Neural progenitor cell (in vitro differentiated cells): ENCODE results near the gene BEND6. TPM values are rescaled to one million over a fixed set of nuclear protein-coding genes. Genes with fewer than 3 reads are reported as not detected.

Experiments used
- DNase-seq: peaks from one replicate; pipeline ENCODE4 v3.0.0-alpha.2; 2016; ENCODE audit warnings: low spot score
- H2AFZ ChIP-seq: fragments of 200-600 bp; sonication (generic); replicated peaks from 2 replicates; pipeline ENCODE4 v1.6.1; 2016; ENCODE audit warnings: antibody characterized with exemption
- H3F3A ChIP-seq: fragments of 200-600 bp; sonication (generic); 2 replicates; pipeline ENCODE4 v1.6.1; 2016; ENCODE audit warnings: antibody characterized with exemption, low read depth
- H3K27ac ChIP-seq: fragments of 200-600 bp; sonication (generic); 2 replicates; pipeline ENCODE4 v1.5.1; 2016; ENCODE audit warnings: mild to moderate bottlenecking
- H3K27me3 ChIP-seq: fragments of 200-600 bp; sonication (generic); 2 replicates; pipeline ENCODE4 v1.6.1; 2016; ENCODE audit warnings: mild to moderate bottlenecking, moderate library complexity
- H3K36me3 ChIP-seq: fragments of 200-600 bp; sonication (generic); 2 replicates; pipeline ENCODE4 v1.5.1; 2016
- H3K4me1 ChIP-seq: fragments of 200-600 bp; sonication (generic); 2 replicates; pipeline ENCODE4 v1.6.1; 2016; ENCODE audit warnings: mixed run types
- H3K4me2 ChIP-seq: fragments of 200-600 bp; sonication (generic); 2 replicates; pipeline ENCODE4 v1.6.1; 2016
- H3K4me3 ChIP-seq: fragments of 200-600 bp; sonication (generic); 2 replicates; pipeline ENCODE4 v1.5.1; 2016
- H3K79me2 ChIP-seq: fragments of 200-600 bp; sonication (generic); 2 replicates; pipeline ENCODE4 v1.6.1; 2016; ENCODE audit warnings: low read depth
- H3K9ac ChIP-seq: fragments of 200-600 bp; sonication (generic); 2 replicates; pipeline ENCODE4 v1.6.1; 2016
- H3K9me3 ChIP-seq: fragments of 200-600 bp; sonication (generic); 2 replicates; pipeline ENCODE4 v1.5.1; 2016; ENCODE audit warnings: low read depth
- H4K20me1 ChIP-seq: fragments of 200-600 bp; sonication (generic); 2 replicates; pipeline ENCODE4 v1.6.1; 2016; ENCODE audit warnings: low read depth
- H3K27ac Mint-ChIP-seq: 3 replicates; pipeline ENCODE4 v1.8.0; 2021; ENCODE audit warnings: mixed read lengths
- H3K27me3 Mint-ChIP-seq: 2 replicates; pipeline ENCODE4 v1.8.0; 2022; ENCODE audit warnings: low read depth, mild to moderate bottlenecking, inconsistent platforms, moderate library complexity, mixed read lengths; ENCODE audit not compliant: insufficient read depth
- H3K36me3 Mint-ChIP-seq: 3 replicates; pipeline ENCODE4 v1.8.0; 2021; ENCODE audit warnings: mixed read lengths
- H3K4me1 Mint-ChIP-seq: 3 replicates; pipeline ENCODE4 v1.8.0; 2021; ENCODE audit warnings: mixed read lengths
- H3K4me3 Mint-ChIP-seq: 3 replicates; pipeline ENCODE4 v1.8.0; 2021; ENCODE audit warnings: mild to moderate bottlenecking, moderate library complexity, mixed read lengths
- H3K9me3 Mint-ChIP-seq: 3 replicates; pipeline ENCODE4 v1.8.0; 2020; ENCODE audit warnings: mixed read lengths
- EZH2 ChIP-seq: fragments of 200-600 bp; sonication (generic); IDR thresholded peaks from 2 replicates; pipeline ENCODE4 v1.6.1; 2017; ENCODE audit warnings: antibody characterized with exemption, mild to moderate bottlenecking, moderate library complexity
- EZH2phosphoT487 ChIP-seq: fragments of 200-600 bp; sonication (generic); IDR thresholded peaks from 2 replicates; pipeline ENCODE4 v1.6.1; 2017; ENCODE audit warnings: antibody characterized with exemption
- total RNA-seq: library from RNA; depleted of rRNA; stranded (reverse); fragments of >200 nt; gene quantifications from 2 replicates; pipeline ENCODE4 v1.2.3, GENCODE V29; 2015; ENCODE audit warnings: low replicate concordance
- TF ChIP-seq, protein P1 (sequence below): fragments of 200-600 bp; sonication (generic); IDR thresholded peaks from 2 replicates; pipeline ENCODE4 v1.5.1; 2017; ENCODE audit warnings: antibody characterized with exemption, mild to moderate bottlenecking

BEND6 gene
- total RNA-seq, 1 donor from 2014 or later, result 2.4 TPM

GRCh38 chr6:56959938-56960337 is 5.0 kb downstream of the BEND6 start:
- H3K27me3 ChIP-seq, result peaks cover 15% of the 10 kb centered on the region
- peaks cover 11% of the 10 kb centered on the region for H3K4me1 ChIP-seq
- H3K79me2 ChIP-seq, result no peaks in the 10 kb centered on the region
- H3K27ac Mint-ChIP-seq, result no peak overlapping the region
- peaks cover 8% of the 10 kb centered on the region for H3K27me3 Mint-ChIP-seq
- H2AFZ ChIP-seq, result no peak overlapping the region
- TF ChIP-seq, protein P1, sequence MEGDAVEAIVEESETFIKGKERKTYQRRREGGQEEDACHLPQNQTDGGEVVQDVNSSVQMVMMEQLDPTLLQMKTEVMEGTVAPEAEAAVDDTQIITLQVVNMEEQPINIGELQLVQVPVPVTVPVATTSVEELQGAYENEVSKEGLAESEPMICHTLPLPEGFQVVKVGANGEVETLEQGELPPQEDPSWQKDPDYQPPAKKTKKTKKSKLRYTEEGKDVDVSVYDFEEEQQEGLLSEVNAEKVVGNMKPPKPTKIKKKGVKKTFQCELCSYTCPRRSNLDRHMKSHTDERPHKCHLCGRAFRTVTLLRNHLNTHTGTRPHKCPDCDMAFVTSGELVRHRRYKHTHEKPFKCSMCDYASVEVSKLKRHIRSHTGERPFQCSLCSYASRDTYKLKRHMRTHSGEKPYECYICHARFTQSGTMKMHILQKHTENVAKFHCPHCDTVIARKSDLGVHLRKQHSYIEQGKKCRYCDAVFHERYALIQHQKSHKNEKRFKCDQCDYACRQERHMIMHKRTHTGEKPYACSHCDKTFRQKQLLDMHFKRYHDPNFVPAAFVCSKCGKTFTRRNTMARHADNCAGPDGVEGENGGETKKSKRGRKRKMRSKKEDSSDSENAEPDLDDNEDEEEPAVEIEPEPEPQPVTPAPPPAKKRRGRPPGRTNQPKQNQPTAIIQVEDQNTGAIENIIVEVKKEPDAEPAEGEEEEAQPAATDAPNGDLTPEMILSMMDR, result no peak
- no peak for TF ChIP-seq EZH2
- no peak for TF ChIP-seq EZH2phosphoT487
- H3K36me3 ChIP-seq, result no peaks in the 10 kb centered on the region
- H3K9me3 Mint-ChIP-seq, result no peaks in the 10 kb centered on the region
- no peak overlapping the region for H3K4me2 ChIP-seq
- DNase-seq, result no peak
- peaks cover 7% of the 10 kb centered on the region for H3K4me1 Mint-ChIP-seq
- H3F3A ChIP-seq, result peaks cover 11% of the 10 kb centered on the region
- no peak overlapping the region for H3K4me3 Mint-ChIP-seq
- no peak overlapping the region for H3K27ac ChIP-seq
- no peaks in the 10 kb centered on the region for H3K9me3 ChIP-seq
- no peaks in the 10 kb centered on the region for H3K36me3 Mint-ChIP-seq
- H3K9ac ChIP-seq, result no peak overlapping the region
- H3K4me3 ChIP-seq, result no peak overlapping the region
- no peaks in the 10 kb centered on the region for H4K20me1 ChIP-seq

DNA sequence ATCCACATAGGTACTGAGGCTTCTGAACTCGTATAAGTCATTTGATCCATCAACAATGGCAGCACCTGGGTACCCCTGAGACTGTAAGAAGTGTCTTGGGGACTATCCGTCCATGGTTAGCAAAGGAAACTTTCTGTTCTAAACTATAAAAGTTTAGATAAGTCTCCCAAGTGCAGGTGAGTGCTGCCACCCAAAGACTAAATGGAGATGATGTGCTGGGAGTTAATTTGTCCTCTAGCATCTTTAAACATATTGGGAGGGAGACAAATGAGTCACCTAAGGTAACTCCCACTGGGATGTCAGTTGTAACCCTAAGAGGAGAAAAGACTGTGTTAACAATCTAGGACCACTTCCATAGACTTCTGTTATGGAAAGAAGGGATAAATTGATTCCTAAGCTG is 6.2 kb downstream of the BEND6 start:
- TF ChIP-seq, protein P1, result no peak
- no peak for TF ChIP-seq EZH2
- TF ChIP-seq EZH2phosphoT487, result no peak
- H3K79me2 ChIP-seq, result no peaks in the 10 kb centered on the region
- no peaks in the 10 kb centered on the region for H3K9me3 ChIP-seq
- H4K20me1 ChIP-seq, result no peaks in the 10 kb centered on the region
- peaks cover 5% of the 10 kb centered on the region for H3K4me1 ChIP-seq
- no peak overlapping the region for H3K4me3 ChIP-seq
- no peak overlapping the region for H3K4me2 ChIP-seq
- H3K27me3 Mint-ChIP-seq, result peaks cover 6% of the 10 kb centered on the region
- DNase-seq, result no peak
- no peaks in the 10 kb centered on the region for H3K4me1 Mint-ChIP-seq
- no peaks in the 10 kb centered on the region for H3K36me3 ChIP-seq
- H3K27ac ChIP-seq, result no peak overlapping the region
- H3K27me3 ChIP-seq, result peaks cover 8% of the 10 kb centered on the region
- H3F3A ChIP-seq, result peaks cover 2% of the 10 kb centered on the region
- H3K4me3 Mint-ChIP-seq, result no peak overlapping the region
- no peak overlapping the region for H3K27ac Mint-ChIP-seq
- no peaks in the 10 kb centered on the region for H3K9me3 Mint-ChIP-seq
- no peaks in the 10 kb centered on the region for H3K36me3 Mint-ChIP-seq
- no peak overlapping the region for H3K9ac ChIP-seq
- H2AFZ ChIP-seq, result no peak overlapping the region

DNA sequence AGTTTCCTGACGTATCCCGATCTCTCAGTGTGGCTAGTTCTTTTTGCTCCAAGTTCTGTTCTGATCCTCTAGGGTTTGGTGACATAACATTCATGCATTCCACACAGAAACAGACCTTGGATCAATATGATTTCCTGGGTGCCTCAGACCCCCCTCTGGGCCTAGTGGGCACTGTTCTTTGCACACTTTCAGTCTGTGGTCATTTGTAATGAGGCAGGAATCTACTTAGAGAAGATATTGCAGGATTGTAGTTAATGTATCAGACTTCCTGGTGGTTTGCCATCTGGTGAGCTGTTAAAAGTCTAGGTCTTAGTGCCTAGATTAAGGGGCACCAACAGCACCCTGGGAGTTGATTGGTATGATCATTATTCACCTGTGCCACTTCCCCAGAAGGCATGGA is 7.5 kb downstream of the BEND6 start:
- H3K79me2 ChIP-seq, result no peaks in the 10 kb centered on the region
- H3K9ac ChIP-seq, result no peak overlapping the region
- H3K9me3 ChIP-seq, result no peaks in the 10 kb centered on the region
- H3K27ac ChIP-seq, result no peak overlapping the region
- TF ChIP-seq EZH2phosphoT487 (no peak), EZH2 (no peak)
- TF ChIP-seq, protein P1, result no peak
- H2AFZ ChIP-seq, result no peak overlapping the region
- Mint-ChIP-seq H3K4me1 (no peaks in the 10 kb centered on the region), H3K4me3 (no peak overlapping the region), H3K27me3 (peaks cover 5% of the 10 kb centered on the region), H3K27ac (no peak overlapping the region), H3K36me3 (no peaks in the 10 kb centered on the region), H3K9me3 (no peaks in the 10 kb centered on the region)
- no peaks in the 10 kb centered on the region for H3K36me3 ChIP-seq
- H3F3A ChIP-seq, result no peaks in the 10 kb centered on the region
- H3K4me3 ChIP-seq, result no peak overlapping the region
- no peak overlapping the region for H3K4me2 ChIP-seq
- no peaks in the 10 kb centered on the region for H3K27me3 ChIP-seq
- no peak for DNase-seq
- no peaks in the 10 kb centered on the region for H4K20me1 ChIP-seq
- H3K4me1 ChIP-seq, result peaks cover 4% of the 10 kb centered on the region
